ENCODE data around the gene BTBD9. TPM values are rescaled to one million over a fixed set of nuclear protein-coding genes. Genes with fewer than 3 reads are reported as not detected.

Gene BTBD9
- total and polyA plus RNA-seq, 4 experiments from 2014 or later: 5.2 to 40.4 (median 32.3) TPM

DNA sequence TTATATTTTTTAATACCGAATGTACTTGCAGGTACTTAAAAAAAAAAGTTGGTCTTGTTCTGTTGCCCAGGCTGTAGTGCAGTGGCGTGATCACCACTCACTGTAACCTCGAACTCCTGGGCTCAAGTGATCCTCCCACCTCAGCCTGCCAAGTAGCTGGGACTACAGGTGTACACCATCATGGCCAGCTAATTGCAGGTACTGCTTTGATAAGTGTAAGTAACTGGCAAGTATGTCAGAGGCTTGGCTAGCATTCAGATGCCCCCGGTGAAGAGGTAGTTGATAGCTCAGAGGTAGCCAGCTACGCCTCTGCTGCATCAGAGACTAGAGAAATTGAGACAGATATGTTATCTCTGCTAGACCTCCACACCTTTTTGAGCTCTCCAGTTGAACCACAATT, 40.5 kb downstream of the BTBD9 start:
- Mint-ChIP-seq H3K27ac (no peak overlapping the region), H3K36me3 (peaks cover 33% of the 10 kb centered on the region in 2 donors), H3K9me3 (no peaks in the 10 kb centered on the region), H3K4me3 (no peak overlapping the region), H3K27me3 (no peaks in the 10 kb centered on the region), H3K4me1 (peaks cover 0 to 19% (median 6%) of the 10 kb centered on the region in 4 donors)
- Histone ChIP-seq H3K9me3 (ENCODE audit: control insufficient read depth in 1 of 2, low read length in 2 of 2) (no peaks in the 10 kb centered on the region), H3K36me3 (ENCODE audit: insufficient read depth, low read length) (no peaks in the 10 kb centered on the region), H3K27ac (ENCODE audit: low read depth, low read length) (no peak overlapping the region), H3K4me3 (ENCODE audit: low read length in 2 of 2) (no peak overlapping the region), H3K4me1 (ENCODE audit: insufficient read depth, low read length) (no peaks in the 10 kb centered on the region), H3K27me3 (ENCODE audit: insufficient read depth, low read length) (no peaks in the 10 kb centered on the region)
- ChIA-PET CTCF (ENCODE audit: partially characterized antibody) (no interaction called here), POLR2A (ENCODE audit: partially characterized antibody) (interaction anchor here (1.0 kb wide), 1 partner anchor 13 kb away, joined by 3 read pairs; no protein-coding TSS in a partner anchor)
- intact Hi-C loops (cut with micrococcal nuclease): no loop called here
- no peak for DNase-seq

DNA sequence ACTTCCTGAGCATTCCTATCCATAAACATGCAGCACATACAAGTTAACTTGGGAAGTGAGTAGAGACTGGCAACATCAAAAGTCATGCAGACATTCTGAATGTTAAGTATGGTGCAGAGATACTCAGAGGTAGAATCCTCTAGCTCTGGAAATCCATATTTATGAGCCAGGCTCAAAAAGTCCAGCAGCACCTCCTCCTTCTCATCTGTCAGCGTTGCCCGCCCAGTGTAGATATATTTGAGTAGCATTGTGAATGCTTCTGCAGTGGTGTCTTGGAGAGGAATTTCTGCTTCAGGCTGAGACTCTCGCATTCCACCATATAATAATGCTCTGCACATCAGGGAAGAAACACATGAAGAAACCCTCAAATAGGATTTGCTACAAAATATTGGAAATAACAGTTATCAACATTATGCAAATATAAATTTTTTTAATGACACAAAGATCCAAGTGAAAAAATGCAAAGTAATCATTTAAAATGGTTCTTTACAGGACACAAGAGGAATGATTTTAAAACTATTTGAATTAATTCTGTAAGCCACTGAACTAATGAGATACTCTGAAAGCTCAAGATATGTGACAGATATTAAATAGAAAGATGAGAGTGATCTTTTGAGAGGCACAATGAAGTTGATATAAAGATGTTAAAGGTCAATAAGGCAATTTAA, 45.6 kb downstream of the BTBD9 start:
- Histone ChIP-seq H3K36me3 (ENCODE audit: insufficient read depth, low read length) (peaks cover 11% of the 10 kb centered on the region), H3K9me3 (ENCODE audit: control insufficient read depth in 1 of 2, low read length in 2 of 2) (no peaks in the 10 kb centered on the region), H3K27me3 (ENCODE audit: insufficient read depth, low read length) (no peaks in the 10 kb centered on the region), H3K27ac (ENCODE audit: low read depth, low read length) (no peak overlapping the region), H3K4me3 (ENCODE audit: low read length in 2 of 2) (no peak overlapping the region), H3K4me1 (ENCODE audit: insufficient read depth, low read length) (no peaks in the 10 kb centered on the region)
- intact Hi-C loops (cut with micrococcal nuclease): no loop called here
- H3K4me1 Mint-ChIP-seq: peaks cover 0 to 6% (median 0%) of the 10 kb centered on the region in 4 donors
- ChIA-PET CTCF (ENCODE audit: partially characterized antibody) (no interaction called here), POLR2A (ENCODE audit: partially characterized antibody) (no interaction called here)
- H3K9me3 Mint-ChIP-seq: no peaks in the 10 kb centered on the region
- peaks cover 40 to 56% of the 10 kb centered on the region in 2 donors for H3K36me3 Mint-ChIP-seq
- no peaks in the 10 kb centered on the region for H3K27me3 Mint-ChIP-seq
- H3K27ac Mint-ChIP-seq: no peak overlapping the region
- DNase-seq: no peak
- no peak overlapping the region for H3K4me3 Mint-ChIP-seq

DNA sequence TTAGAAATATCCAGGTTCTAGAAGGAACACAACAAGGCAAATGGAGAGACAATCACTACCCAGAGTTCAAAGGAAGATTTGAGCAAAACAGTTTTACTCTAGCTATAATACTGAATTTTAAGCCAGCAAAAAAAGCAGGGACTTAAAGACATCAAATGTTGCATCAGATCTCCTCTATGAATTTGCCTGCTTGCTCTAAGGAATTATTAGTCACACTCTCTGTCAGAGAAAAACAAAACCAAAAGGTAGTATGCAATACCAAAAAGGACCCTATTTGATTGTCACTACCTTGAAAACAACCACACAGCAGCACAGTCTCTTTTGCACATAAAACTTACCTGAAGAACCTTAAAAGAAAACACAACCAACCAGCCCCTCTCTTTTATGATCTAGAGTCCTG, 46.3 kb downstream of the BTBD9 start:
- Mint-ChIP-seq H3K27ac (no peak overlapping the region), H3K4me1 (peaks cover 0 to 6% (median 0%) of the 10 kb centered on the region in 4 donors), H3K4me3 (no peak overlapping the region), H3K36me3 (peaks cover 43 to 56% of the 10 kb centered on the region in 2 donors), H3K27me3 (no peaks in the 10 kb centered on the region), H3K9me3 (no peaks in the 10 kb centered on the region)
- Histone ChIP-seq H3K27me3 (ENCODE audit: insufficient read depth, low read length) (no peaks in the 10 kb centered on the region), H3K4me1 (ENCODE audit: insufficient read depth, low read length) (no peaks in the 10 kb centered on the region), H3K36me3 (ENCODE audit: insufficient read depth, low read length) (peaks cover 11% of the 10 kb centered on the region), H3K9me3 (ENCODE audit: control insufficient read depth in 1 of 2, low read length in 2 of 2) (no peaks in the 10 kb centered on the region), H3K4me3 (ENCODE audit: low read length in 2 of 2) (no peak overlapping the region), H3K27ac (ENCODE audit: low read depth, low read length) (no peak overlapping the region)
- CTCF ChIA-PET (ENCODE audit: partially characterized antibody): no interaction called here
- DNase-seq: no peak
- intact Hi-C loops (cut with micrococcal nuclease): no loop called here
- POLR2A ChIA-PET (ENCODE audit: partially characterized antibody): no interaction called here

DNA sequence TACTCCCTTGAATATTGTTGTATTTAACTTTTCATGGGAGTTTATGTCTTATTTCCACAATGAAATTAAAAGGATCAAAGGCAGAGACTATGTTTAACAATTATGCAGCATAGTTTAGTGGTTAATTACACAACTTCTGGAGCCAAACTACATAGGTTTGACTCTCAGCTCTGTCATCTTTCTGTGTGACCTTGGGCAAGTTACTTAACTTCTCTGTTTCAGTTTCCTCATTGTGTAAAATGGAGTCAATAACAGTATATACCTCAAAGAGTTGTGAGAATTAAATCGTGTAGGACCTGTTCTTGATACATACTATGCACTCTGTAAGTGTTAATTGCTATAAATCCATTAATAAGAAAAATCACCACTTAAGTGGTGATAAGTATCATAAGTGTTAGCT, 48.3 kb downstream of the BTBD9 start:
- CTCF ChIA-PET (ENCODE audit: partially characterized antibody): no interaction called here

DNA sequence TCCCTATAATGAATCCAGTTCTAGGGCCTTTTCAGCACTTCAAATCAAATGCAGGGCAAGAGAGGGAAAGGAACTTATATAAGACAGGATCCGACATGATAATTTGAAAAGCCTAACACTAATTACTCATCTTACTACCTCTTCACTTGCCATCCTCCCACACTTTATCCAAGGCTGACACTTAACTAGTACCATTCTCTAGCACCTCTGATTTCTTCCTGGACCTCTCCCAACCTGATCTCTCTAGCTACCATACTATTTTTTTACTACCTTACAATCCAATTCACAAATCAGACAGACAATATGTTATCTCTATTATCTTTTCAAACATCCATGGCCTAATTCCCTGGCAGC, 50.4 kb downstream of the BTBD9 start:
- Histone ChIP-seq H3K27me3 (ENCODE audit: insufficient read depth, low read length) (no peaks in the 10 kb centered on the region), H3K27ac (ENCODE audit: low read depth, low read length) (no peak overlapping the region), H3K4me3 (ENCODE audit: low read length in 2 of 2) (no peak overlapping the region), H3K4me1 (ENCODE audit: insufficient read depth, low read length) (no peaks in the 10 kb centered on the region), H3K36me3 (ENCODE audit: insufficient read depth, low read length) (peaks cover 11% of the 10 kb centered on the region), H3K9me3 (ENCODE audit: control insufficient read depth in 1 of 2, low read length in 2 of 2) (no peaks in the 10 kb centered on the region)
- intact Hi-C loops (cut with micrococcal nuclease): no loop called here
- H3K36me3 Mint-ChIP-seq: peaks cover 35 to 37% of the 10 kb centered on the region in 2 donors
- CTCF ChIA-PET (ENCODE audit: partially characterized antibody): interaction anchor here (1.1 kb wide), 1 partner anchor 12 kb away, joined by 4 read pairs; no protein-coding TSS in a partner anchor
- POLR2A ChIA-PET (ENCODE audit: partially characterized antibody): no interaction called here
- H3K9me3 Mint-ChIP-seq: no peaks in the 10 kb centered on the region
- peaks cover 0 to 2% (median 0%) of the 10 kb centered on the region in 4 donors for H3K4me1 Mint-ChIP-seq
- no peak overlapping the region for H3K27ac Mint-ChIP-seq
- no peak overlapping the region for H3K4me3 Mint-ChIP-seq
- DNase-seq: no peak
- H3K27me3 Mint-ChIP-seq: no peaks in the 10 kb centered on the region

More for the DNA sequence above, 48.3 kb downstream of the BTBD9 start:
- Histone ChIP-seq H3K9me3 (ENCODE audit: control insufficient read depth in 1 of 2, low read length in 2 of 2) (no peaks in the 10 kb centered on the region), H3K27me3 (ENCODE audit: insufficient read depth, low read length) (no peaks in the 10 kb centered on the region), H3K27ac (ENCODE audit: low read depth, low read length) (no peak overlapping the region), H3K36me3 (ENCODE audit: insufficient read depth, low read length) (peaks cover 11% of the 10 kb centered on the region), H3K4me3 (ENCODE audit: low read length in 2 of 2) (no peak overlapping the region), H3K4me1 (ENCODE audit: insufficient read depth, low read length) (no peaks in the 10 kb centered on the region)
- no peak for DNase-seq
- H3K9me3 Mint-ChIP-seq: no peaks in the 10 kb centered on the region
- no peak overlapping the region for H3K27ac Mint-ChIP-seq
- POLR2A ChIA-PET (ENCODE audit: partially characterized antibody): no interaction called here
- no peak overlapping the region for H3K4me3 Mint-ChIP-seq
- H3K27me3 Mint-ChIP-seq: no peaks in the 10 kb centered on the region
- H3K4me1 Mint-ChIP-seq: peaks cover 0 to 2% (median under 1%) of the 10 kb centered on the region in 4 donors
- intact Hi-C loops (cut with micrococcal nuclease): no loop called here
- H3K36me3 Mint-ChIP-seq: peaks cover 37 to 43% of the 10 kb centered on the region in 2 donors

DNA sequence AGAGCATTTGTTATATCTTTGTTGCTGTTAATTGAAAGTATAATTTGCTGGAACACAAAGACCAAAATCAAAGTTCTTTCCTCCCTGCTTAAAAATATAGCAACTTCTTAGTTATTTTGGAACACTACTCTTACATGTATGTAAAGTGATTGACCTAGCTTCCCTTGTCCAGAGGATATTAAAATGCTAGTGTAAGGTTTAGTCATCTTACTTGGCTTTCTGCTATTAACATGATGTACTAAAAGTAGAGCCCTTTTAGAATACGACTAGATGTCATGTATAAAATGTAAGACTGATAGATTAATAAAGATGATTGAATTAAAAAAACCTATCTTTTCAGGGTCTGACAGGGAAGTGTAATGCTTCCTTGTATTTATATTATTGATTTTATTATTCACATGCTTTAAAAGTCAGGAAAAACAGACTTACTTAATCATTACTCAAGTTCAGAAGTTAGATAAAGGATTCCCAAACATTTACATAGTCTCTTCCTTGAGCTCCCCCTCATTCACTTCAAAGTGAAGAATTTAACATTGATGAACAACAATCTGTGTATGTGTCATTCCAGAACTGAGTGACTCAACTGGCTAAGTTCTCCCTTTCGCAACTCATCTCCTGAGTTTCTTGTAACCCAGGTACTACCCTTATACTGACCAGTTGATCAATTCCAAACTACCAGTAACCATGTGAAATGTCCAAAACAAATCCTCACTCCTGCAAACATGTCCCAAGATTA, 50.9 kb downstream of the BTBD9 start:
- no peak overlapping the region for H3K4me3 ChIP-seq (ENCODE audit: low read length in 2 of 2)
- CTCF ChIA-PET (ENCODE audit: partially characterized antibody): interaction anchor here (1.1 kb wide), 1 partner anchor 12 kb away, joined by 4 read pairs; no protein-coding TSS in a partner anchor
- H3K36me3 Mint-ChIP-seq: peaks cover 30 to 34% of the 10 kb centered on the region in 2 donors
- no peak overlapping the region for H3K27ac ChIP-seq (ENCODE audit: low read depth, low read length)
- peaks cover 0 to 2% (median 0%) of the 10 kb centered on the region in 4 donors for H3K4me1 Mint-ChIP-seq
- no peaks in the 10 kb centered on the region for H3K9me3 Mint-ChIP-seq
- DNase-seq: no peak
- H3K27me3 ChIP-seq (ENCODE audit: insufficient read depth, low read length): no peaks in the 10 kb centered on the region
- H3K36me3 ChIP-seq (ENCODE audit: insufficient read depth, low read length): peaks cover 6% of the 10 kb centered on the region
- POLR2A ChIA-PET (ENCODE audit: partially characterized antibody): no interaction called here
- no peak overlapping the region for H3K4me3 Mint-ChIP-seq
- no peak overlapping the region for H3K27ac Mint-ChIP-seq
- no peaks in the 10 kb centered on the region for H3K9me3 ChIP-seq (ENCODE audit: control insufficient read depth in 1 of 2, low read length in 2 of 2)
- intact Hi-C loops (cut with micrococcal nuclease): no loop called here
- no peaks in the 10 kb centered on the region for H3K4me1 ChIP-seq (ENCODE audit: insufficient read depth, low read length)
- no peaks in the 10 kb centered on the region for H3K27me3 Mint-ChIP-seq

DNA sequence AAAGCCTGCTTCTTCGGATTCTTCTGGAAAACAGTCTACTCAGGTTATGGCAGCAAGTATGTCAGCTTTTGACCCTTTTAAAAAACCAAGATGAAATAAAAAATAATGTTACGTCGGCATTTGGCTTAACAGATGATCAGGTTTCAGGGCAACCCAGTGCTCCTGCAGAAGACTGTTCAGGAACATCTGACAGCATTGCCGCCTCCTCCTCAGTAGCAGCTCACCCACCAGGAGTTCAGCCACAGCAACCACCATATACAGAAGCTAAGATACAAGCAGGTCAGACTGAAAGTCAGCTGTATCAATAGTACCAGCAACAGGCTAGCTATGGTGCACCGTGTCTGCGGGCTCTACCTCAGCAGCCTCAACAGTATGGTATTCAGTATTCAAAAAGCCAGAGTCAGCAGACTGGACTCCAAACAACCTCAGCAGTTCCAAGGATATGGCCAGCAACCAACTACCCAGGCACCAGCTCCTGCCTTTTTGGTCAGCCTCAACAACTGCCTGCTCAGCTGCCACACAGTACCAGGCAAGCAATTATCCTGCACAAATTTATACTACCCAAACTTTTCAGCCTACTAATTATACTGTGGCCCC, 51.9 kb downstream of the BTBD9 start:
- no peak overlapping the region for H3K4me3 Mint-ChIP-seq
- no peaks in the 10 kb centered on the region for H3K9me3 Mint-ChIP-seq

More for the DNA sequence above, 51.9 kb downstream of the BTBD9 start:
- Mint-ChIP-seq H3K27ac (no peak overlapping the region), H3K27me3 (no peaks in the 10 kb centered on the region), H3K36me3 (peaks cover 24 to 30% of the 10 kb centered on the region in 2 donors), H3K4me1 (peaks cover 0 to 2% (median 0%) of the 10 kb centered on the region in 4 donors)
- no peaks in the 10 kb centered on the region for H3K9me3 ChIP-seq (ENCODE audit: control insufficient read depth in 1 of 2, low read length in 2 of 2)
- no peak overlapping the region for H3K27ac ChIP-seq (ENCODE audit: low read depth, low read length)
- H3K36me3 ChIP-seq (ENCODE audit: insufficient read depth, low read length): peaks cover 5% of the 10 kb centered on the region
- intact Hi-C loops (cut with micrococcal nuclease): no loop called here
- CTCF ChIA-PET (ENCODE audit: partially characterized antibody): no interaction called here
- no peaks in the 10 kb centered on the region for H3K27me3 ChIP-seq (ENCODE audit: insufficient read depth, low read length)
- POLR2A ChIA-PET (ENCODE audit: partially characterized antibody): interaction anchor here (0.7 kb wide), 1 partner anchor 51 kb away, joined by 4 read pairs; no protein-coding TSS in a partner anchor
- H3K4me3 ChIP-seq (ENCODE audit: low read length in 2 of 2): no peak overlapping the region
- DNase-seq: no peak
- H3K4me1 ChIP-seq (ENCODE audit: insufficient read depth, low read length): no peaks in the 10 kb centered on the region

All from CD4-positive, alpha-beta memory T cell (primary cell).